ENCODE results near the gene TRIM52. TPM values are rescaled to one million over a fixed set of nuclear protein-coding genes. Genes with fewer than 3 reads are reported as not detected.

The TRIM52 gene
- total and polyA plus RNA-seq, 9 of the 15 experiments (the other 6 are each of a cell fraction or from before 2014, with no cell fraction given): 3.3 to 21.9 (median 13.5) TPM

- TF ChIP-seq ETV6 (IDR thresholded peaks at IDR 0.05; ENCODE audit: borderline replicate concordance in 1 of 2, low read depth in 2 of 2, low read length in 1 of 2): no peak
- no peak for TF ChIP-seq ETV6 (CRISPR knock-in tag; IDR thresholded peaks at IDR 0.05; ENCODE audit: borderline replicate concordance)
- TF ChIP-seq RCOR1 (IDR thresholded peaks at IDR 0.05; ENCODE audit: borderline replicate concordance in 1 of 2, low read depth in 2 of 2, low read length in 2 of 2): peak in 1 of 2 experiments; percentile 17; a peak in 1 of 4 replicates
- no peak for TF ChIP-seq ZNF445 (CRISPR knock-in tag; IDR thresholded peaks at IDR 0.05; ENCODE audit: low read depth)
- TF ChIP-seq TRIM25 (IDR thresholded peaks at IDR 0.05; ENCODE audit: borderline replicate concordance): peak; percentile 39; the same call in 1 of the 2 replicates
- TF ChIP-seq ZNF512 (tag; IDR thresholded peaks at IDR 0.05): no peak
- no peak for TF ChIP-seq ZNF740 (CRISPR knock-in tag; IDR thresholded peaks at IDR 0.05)
- no peak for TF ChIP-seq ZNF740 (tag; IDR thresholded peaks at IDR 0.05)
- no peak for TF ChIP-seq RBM39 (optimal IDR thresholded peaks at IDR 0.05; ENCODE audit: low read depth, low read length)
- peak; percentile 82; the same call in 1 of the 2 replicates for TF ChIP-seq ZZZ3 (IDR thresholded peaks at IDR 0.05)
- no peak for TF ChIP-seq ARID2 (IDR thresholded peaks at IDR 0.05)
- TF ChIP-seq NFRKB (IDR thresholded peaks at IDR 0.05; ENCODE audit: low read depth): no peak; the same call in 1 of the 2 replicates
- no peak for TF ChIP-seq POLR3G (IDR thresholded peaks at IDR 0.05; ENCODE audit: extremely low read depth, insufficient read length, insufficient replicate concordance)
- no peak for TF ChIP-seq PREB (CRISPR knock-in tag; IDR thresholded peaks at IDR 0.05)
- peak; percentile 77; the same call in 1 of the 2 replicates for TF ChIP-seq RBM14 (IDR thresholded peaks at IDR 0.05; ENCODE audit: borderline replicate concordance, insufficient read depth, low read depth, low read length)
- TF ChIP-seq ZNF79 (CRISPR knock-in tag; IDR thresholded peaks at IDR 0.05; ENCODE audit: low read depth): no peak
- no peak for TF ChIP-seq NFE2 (IDR thresholded peaks at IDR 0.05; ENCODE audit: low read depth)
- TF ChIP-seq ILF3 (IDR thresholded peaks at IDR 0.05; ENCODE audit: borderline replicate concordance): no peak
- TF ChIP-seq RUNX1 (IDR thresholded peaks at IDR 0.05; ENCODE audit: low read depth): no peak
- no peak for TF ChIP-seq STAG1 (CRISPR knock-in tag; IDR thresholded peaks at IDR 0.05; ENCODE audit: borderline replicate concordance)
- no peak for TF ChIP-seq ZNF408 (CRISPR knock-in tag; IDR thresholded peaks at IDR 0.05; ENCODE audit: low read depth)
- TF ChIP-seq HMGN3 (IDR thresholded peaks at IDR 0.05; ENCODE audit: borderline replicate concordance, extremely low read depth, insufficient read length, low read depth, low read length): peak; percentile 49
- TF ChIP-seq MAFF (IDR thresholded peaks at IDR 0.05; ENCODE audit: low read length): peak; percentile 5; the same call in 1 of the 2 replicates
Observed at GRCh38 chr5:181246276-181247049, 14.5 kb downstream of the TRIM52 start (continued).
